GM19372 (cell line): Measurements from ENCODE around the gene IDH3A.

Source experiments
- ATAC-seq: cut with Tn5 transposase; IDR thresholded peaks from one replicate; pipeline ENCODE4 v1.9.1; 2021; ENCODE audit warnings: mild to moderate bottlenecking, low read depth, moderate library complexity; ENCODE audit not compliant: unreplicated experiment

Gene IDH3A

GRCh38 chr15:78149068-78149804 lies at the start of gene IDH3A:
IDH3A (plus strand) TSS chr15:78149362; CDS start chr15:78149404, 42 bp downstream.
- ATAC-seq = peak; percentile 81

GRCh38 chr15:78100886-78101285 lies 48.3 kb upstream of the IDH3A start:
- no peak for ATAC-seq

GRCh38 chr15:78101423-78102105 lies 47.6 kb upstream of the IDH3A start:
- no peak for ATAC-seq

- no peak for ATAC-seq
These were observed 47.0 kb upstream of the IDH3A start for GRCh38 chr15:78102211-78102610.

- no peak for ATAC-seq
These were observed 46.4 kb upstream of the IDH3A start for GRCh38 chr15:78102741-78103140.

- ATAC-seq = no peak
These were observed 45.6 kb upstream of the IDH3A start for GRCh38 chr15:78103406-78104118.

GRCh38 chr15:78104119-78104479 lies 45.1 kb upstream of the IDH3A start:
- no peak for ATAC-seq

GRCh38 chr15:78104566-78105475 lies 44.3 kb upstream of the IDH3A start:
- no peak for ATAC-seq

- no peak for ATAC-seq
These were observed 43.5 kb upstream of the IDH3A start for GRCh38 chr15:78105476-78106241.

- ATAC-seq = no peak
These were observed 41.7 kb upstream of the IDH3A start for GRCh38 chr15:78107471-78107870.

- ATAC-seq = peak; percentile 45
These were observed 40.7 kb upstream of the IDH3A start for GRCh38 chr15:78108300-78109084.

- ATAC-seq = no peak
These were observed 40.0 kb upstream of the IDH3A start for GRCh38 chr15:78109156-78109555.

- no peak for ATAC-seq
These were observed 39.1 kb upstream of the IDH3A start for GRCh38 chr15:78110096-78110495.

- no peak for ATAC-seq
These were observed 38.2 kb upstream of the IDH3A start for GRCh38 chr15:78110916-78111475.

GRCh38 chr15:78111788-78112187 lies 37.4 kb upstream of the IDH3A start:
- no peak for ATAC-seq

GRCh38 chr15:78112551-78112950 lies 36.6 kb upstream of the IDH3A start:
- ATAC-seq = no peak

GRCh38 chr15:78120523-78120922 lies 28.6 kb upstream of the IDH3A start:
- no peak for ATAC-seq

GRCh38 chr15:78125267-78125666 lies 23.9 kb upstream of the IDH3A start:
- no peak for ATAC-seq

- ATAC-seq = no peak
These were observed 21.3 kb upstream of the IDH3A start for GRCh38 chr15:78127882-78128281.
